ENCODE results near the gene IMMP2L.

DNA sequence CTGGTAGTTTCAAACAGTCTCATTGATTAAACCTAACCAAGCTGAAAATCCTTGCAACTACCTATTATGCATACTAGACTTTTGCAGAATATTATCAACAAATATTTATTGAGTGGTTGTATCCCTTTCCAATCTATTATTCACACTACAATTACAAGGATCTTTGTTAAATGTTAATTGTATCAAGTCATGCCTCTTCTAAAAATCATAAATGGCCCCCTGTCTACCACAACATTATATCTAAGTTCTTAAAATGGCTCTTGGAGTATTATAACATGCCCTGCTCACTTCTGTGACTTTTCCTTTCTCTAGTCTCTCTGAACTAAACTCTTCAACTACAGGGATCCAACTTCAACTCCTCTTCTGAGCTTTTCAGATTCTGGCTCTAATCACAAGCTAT lies 219.3 kb downstream of the IMMP2L start:
- TF ChIP-seq, protein P1, sequence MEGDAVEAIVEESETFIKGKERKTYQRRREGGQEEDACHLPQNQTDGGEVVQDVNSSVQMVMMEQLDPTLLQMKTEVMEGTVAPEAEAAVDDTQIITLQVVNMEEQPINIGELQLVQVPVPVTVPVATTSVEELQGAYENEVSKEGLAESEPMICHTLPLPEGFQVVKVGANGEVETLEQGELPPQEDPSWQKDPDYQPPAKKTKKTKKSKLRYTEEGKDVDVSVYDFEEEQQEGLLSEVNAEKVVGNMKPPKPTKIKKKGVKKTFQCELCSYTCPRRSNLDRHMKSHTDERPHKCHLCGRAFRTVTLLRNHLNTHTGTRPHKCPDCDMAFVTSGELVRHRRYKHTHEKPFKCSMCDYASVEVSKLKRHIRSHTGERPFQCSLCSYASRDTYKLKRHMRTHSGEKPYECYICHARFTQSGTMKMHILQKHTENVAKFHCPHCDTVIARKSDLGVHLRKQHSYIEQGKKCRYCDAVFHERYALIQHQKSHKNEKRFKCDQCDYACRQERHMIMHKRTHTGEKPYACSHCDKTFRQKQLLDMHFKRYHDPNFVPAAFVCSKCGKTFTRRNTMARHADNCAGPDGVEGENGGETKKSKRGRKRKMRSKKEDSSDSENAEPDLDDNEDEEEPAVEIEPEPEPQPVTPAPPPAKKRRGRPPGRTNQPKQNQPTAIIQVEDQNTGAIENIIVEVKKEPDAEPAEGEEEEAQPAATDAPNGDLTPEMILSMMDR (IDR thresholded peaks at IDR 0.05 in 4 of 5, conservative IDR thresholded peaks at IDR 0.05 in 1 of 5) = no peak
- TF ChIP-seq POLR2A (IDR thresholded peaks at IDR 0.05) = no peak

Data from gastrocnemius medialis (tissue), 4 donors.